Ammon's horn (tissue), 1 donor: Measurements from ENCODE around the gene TSKS.

Experiments
- DNase-seq: peaks from one replicate; pipeline ENCODE4 v3.0.0-alpha.2; 2016; ENCODE audit warnings: low spot score

TSKS gene, protein sequence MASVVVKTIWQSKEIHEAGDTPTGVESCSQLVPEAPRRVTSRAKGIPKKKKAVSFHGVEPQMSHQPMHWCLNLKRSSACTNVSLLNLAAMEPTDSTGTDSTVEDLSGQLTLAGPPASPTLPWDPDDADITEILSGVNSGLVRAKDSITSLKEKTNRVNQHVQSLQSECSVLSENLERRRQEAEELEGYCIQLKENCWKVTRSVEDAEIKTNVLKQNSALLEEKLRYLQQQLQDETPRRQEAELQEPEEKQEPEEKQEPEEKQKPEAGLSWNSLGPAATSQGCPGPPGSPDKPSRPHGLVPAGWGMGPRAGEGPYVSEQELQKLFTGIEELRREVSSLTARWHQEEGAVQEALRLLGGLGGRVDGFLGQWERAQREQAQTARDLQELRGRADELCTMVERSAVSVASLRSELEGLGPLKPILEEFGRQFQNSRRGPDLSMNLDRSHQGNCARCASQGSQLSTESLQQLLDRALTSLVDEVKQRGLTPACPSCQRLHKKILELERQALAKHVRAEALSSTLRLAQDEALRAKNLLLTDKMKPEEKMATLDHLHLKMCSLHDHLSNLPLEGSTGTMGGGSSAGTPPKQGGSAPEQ

DNA sequence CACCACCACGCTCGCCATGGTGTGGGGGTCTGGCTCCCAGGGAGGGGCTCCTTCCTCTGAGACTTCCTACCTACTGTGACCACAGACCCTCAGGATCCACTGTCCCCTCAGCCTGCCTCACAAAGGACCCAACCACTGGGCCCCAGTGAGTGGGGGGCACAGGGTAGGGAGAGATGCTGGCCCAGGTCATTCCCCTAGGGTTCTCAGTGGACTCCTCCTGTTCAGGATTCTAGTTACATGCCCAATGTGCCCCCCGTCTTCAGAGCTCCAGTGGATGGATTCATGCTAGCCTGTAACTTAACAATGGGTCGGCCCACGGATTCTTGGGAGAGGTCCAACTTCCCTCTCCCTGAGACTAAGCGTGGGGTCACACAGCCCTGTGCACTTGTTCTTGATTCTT, at the start of gene TSKS:
TSKS (minus strand) TSS at position 77 of the 400 bp plus-strand sequence; CDS start at position 18, 59 bp downstream.
- no peak for DNase-seq

DNA sequence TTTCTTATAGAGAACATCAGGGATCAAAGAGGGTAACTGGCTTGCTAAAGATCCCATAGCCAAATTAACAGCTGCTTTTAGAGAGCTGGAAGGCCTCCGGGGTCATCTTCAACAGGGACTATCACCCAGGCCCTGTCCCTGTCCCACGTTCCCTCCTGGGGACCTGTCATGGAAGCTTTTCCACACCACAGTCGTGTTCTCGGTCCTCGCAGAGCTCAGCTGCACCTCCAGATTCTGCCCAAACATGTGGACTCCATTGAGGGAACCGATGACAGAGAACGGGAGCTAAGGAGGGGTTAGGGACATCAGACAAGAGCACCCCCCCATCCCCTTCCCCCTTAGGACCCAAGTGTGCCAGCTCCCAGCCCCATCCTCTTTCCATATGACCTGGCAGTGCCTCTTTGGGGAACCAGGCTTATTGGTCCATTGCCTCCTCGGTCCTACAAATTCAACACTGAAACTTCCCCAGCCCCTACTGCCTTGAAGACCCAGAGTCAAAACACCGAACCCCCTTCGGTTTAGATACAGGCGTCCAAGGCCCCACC, 49.4 kb upstream of the TSKS start:
- no peak for DNase-seq

DNA sequence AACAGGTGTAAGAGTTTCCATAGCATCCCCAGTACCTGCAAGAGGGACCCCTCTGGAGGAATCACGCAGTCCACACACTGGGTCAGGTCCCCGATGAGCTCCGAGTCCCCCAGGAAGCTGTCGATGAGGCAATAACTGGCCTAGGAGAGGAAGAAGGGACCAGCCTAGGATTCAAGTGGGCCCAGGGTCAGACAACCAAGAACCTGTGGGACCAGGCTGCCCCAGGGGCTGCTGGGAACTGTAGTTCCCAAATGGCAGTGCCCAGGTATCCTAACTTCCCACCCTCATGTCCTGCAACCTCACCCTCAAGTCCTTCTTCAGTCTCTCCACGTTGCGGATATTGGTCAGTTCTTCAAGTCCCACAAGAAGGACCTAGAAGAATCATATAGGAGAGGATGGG, 48.2 kb upstream of the TSKS start:
- DNase-seq: no peak

DNA sequence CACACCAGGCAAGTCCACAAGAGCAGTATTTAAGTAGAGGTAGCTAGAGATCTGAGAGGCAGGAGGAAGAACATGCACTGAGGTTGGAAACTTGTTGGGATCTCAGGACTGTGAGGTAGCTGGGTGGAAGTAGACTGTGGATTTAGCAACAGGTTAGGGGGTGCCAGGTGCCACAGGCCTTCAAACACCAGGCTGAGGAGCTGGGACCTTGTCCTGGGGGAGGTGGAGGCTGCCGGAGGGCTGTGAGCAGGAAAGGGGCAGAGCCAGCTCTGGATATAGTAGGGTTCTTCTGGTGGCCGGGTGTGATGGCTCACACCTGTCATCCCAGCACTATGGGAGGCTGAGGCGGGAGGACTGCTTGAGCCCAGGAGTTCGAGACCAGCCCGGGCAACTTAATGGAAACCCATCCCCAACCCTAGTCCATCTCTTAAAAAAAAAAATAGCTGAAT, 46.9 kb upstream of the TSKS start:
- DNase-seq: no peak

DNA sequence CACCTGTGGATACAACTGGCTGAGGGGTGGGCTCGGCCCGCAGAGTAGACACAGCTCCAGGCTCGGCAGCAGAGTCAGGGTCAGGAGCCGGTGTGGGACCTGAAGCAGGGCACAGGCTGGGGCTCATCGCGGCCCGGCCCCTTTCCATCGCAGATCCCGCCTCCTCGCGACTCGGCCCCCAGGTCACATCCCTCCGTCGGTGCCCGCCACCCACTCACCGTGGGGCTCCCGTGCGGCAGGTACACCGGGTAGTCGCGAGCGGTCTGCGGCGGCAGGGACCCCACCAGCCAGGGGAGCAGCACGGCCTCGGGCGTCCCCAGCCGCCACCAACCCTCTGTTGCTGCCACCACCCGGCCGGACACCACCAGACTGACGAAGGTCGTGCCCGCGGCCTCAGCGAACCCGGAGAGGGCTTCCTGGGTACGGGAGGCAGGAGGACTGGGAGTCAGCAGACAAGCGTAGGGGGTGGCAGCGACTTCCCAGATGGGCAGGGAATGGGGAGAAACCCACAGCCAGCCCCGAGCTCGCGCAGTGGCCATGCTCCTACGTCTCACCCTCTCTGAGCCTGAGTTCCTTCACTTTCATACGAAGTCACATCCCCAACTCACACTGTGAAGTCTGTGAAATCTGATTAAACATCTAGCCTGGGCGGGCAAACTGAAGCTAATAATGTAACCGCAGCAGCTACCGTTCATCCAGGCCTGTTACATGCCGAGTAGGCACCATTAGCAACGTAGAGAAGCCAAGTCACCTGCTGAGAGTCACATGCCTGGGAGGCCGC, 46.2 kb upstream of the TSKS start:
- DNase-seq: peak; percentile 58

DNA sequence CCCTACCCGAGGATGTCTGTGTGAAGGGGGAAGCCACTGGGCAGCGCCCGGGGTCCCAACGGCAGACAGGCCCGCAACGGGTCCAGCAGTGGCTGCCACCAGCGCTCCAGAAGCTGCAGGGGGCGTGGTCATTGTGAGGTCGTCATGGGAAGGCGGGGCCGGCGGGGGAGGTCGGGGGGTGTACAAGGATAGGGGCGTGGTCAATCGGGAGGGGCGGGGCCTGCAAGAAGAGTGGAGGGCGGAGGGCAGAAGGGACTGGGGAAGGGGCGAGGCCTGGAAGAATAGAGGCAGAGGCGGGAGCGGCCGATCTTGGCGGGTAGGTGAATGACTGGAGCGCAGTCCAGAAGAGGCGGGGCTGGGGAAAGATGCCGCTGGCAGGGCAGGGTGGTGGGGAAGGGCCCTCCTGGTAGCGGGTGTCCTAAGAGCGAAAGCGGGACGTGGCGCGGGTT, 45.6 kb upstream of the TSKS start:
- DNase-seq: peak; percentile 93

DNA sequence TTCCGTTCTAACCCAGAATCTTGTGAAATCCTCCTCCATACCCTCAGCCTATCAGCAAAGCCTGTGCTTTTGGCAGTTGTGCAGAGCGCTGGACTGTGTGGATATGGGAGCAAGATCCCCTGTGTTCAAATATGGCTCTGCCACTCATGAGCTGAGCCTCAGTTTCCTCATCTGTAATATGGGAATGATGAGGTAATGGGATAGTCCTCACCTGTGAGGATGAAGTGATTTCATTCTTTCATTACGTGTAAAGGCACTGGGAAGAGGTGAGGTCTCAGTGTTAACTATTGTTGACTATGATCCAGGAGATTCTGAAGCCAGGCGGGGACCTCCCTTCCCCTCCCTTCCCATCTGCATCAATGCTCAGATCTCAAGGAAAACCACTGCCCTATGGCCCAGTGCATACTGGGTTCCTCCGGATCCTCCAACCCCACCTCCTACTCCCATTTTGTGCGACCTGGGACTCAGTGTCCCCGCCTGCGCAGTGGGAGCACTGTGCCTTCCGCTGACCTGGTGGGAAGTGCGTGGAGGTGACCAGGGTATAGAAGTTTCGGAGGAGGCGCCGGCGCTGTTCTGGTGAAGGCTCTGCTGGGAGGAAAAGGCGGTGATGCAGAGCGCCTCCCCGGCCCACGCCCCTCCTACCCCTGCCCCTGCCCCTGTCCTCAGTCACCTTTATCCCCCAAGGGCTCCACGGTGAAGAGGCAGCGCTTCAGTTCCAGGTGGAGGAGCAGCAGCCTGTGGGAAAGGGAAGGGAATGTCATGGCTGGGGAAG, 45.0 kb upstream of the TSKS start:
- no peak for DNase-seq

DNA sequence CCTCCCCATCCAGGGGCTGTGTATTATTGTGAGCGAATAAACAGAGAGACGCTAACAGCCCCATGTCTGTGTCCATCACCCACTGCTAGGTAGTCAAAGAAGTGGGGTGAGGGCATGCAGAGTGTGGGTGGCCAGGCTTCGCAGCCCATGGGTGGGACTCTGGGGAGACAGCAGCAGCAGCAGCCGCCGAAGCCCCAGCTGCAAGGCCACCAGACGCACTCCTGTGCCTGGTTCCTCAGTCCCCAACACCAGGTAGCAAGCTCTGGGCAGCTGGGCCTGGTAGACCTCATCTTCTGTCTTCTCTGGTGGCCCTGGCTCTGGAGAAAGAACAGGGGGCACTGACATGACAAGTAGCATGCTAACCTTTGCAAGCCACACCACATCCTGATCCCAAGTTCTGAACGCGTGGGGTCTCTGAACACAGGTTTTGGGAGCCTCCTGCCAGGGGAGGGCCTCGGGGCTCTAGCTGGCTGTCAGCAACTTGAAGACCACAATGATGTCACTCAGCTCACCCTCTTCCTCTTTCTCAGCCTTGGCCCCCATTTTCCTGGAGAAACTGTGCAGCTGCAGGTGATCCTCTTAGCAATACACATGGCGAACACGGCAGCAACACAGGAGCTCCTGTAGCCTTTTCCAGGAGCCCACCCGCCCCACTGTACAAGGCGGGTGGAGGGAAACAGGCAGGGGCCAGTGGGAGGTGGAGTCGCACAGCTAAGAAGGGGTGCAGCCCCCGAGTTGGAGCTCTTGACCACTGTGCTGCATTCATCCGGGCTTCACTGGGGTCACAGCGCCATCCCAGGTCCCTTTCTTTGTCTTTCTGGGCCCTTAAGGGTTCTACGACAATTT, 44.2 kb upstream of the TSKS start:
- DNase-seq: no peak

DNA sequence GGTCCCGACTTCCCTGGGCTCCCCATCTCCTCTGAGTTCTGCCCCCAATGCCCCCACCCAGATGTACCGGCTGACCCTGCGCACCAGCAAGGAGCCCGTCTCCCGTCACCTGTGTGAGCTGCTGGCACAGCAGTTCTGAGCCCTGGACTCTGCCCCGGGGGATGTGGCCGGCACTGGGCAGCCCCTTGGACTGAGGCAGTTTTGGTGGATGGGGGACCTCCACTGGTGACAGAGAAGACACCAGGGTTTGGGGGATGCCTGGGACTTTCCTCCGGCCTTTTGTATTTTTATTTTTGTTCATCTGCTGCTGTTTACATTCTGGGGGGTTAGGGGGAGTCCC, 43.5 kb upstream of the TSKS start:
- no peak for DNase-seq

DNA sequence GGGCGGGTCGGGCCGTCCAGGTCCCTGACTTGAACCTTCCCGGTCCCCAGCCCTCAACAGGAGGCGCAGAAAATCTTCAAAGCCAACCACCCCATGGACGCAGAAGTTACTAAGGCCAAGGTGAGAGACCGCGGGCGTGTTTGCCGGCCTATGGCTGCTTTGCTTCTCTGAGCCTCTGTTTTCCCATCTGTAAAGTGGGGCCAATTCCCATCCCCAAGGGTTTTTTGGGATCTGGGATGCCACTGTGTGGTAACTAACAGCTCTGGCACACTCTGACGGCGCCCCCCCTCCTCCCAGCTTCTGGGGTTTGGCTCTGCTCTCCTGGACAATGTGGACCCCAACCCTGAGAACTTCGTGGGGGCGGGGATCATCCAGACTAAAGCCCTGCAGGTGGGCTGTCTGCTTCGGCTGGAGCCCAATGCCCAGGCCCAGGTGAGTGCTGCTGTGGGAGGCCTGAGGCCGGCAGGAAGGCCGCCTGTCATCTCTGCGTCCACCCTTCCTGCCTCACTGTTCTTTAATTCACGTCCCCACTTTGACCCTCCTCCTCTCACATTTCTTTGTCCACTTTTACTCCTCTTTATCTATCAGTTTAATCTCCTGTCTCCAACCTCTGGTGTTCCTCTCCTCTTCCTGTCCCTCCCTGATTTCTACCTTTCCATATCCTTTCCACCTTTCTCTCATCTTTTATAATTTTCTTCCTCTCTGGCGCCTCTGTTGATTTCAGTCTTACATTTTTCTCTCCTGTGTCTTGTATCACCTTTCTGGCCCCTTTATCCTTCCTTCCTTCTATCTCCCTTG, 42.9 kb upstream of the TSKS start:
- no peak for DNase-seq

DNA sequence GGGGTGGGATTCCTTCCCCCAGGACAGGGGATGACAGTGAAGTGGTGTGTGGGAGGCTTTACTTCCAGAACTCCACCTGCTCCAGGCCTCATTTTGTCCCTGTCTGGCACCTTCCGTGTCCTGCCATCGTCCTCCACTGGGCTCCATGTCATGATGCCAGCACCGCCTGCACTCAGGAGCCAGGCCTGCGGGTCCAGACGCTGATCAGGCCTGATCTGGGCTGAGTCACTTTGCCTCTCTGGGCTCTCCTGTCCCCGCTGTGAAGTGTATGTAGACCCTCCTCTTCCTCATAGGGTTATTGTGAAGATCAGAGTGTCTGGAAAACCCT, 40.4 kb upstream of the TSKS start:
- no peak for DNase-seq

DNA sequence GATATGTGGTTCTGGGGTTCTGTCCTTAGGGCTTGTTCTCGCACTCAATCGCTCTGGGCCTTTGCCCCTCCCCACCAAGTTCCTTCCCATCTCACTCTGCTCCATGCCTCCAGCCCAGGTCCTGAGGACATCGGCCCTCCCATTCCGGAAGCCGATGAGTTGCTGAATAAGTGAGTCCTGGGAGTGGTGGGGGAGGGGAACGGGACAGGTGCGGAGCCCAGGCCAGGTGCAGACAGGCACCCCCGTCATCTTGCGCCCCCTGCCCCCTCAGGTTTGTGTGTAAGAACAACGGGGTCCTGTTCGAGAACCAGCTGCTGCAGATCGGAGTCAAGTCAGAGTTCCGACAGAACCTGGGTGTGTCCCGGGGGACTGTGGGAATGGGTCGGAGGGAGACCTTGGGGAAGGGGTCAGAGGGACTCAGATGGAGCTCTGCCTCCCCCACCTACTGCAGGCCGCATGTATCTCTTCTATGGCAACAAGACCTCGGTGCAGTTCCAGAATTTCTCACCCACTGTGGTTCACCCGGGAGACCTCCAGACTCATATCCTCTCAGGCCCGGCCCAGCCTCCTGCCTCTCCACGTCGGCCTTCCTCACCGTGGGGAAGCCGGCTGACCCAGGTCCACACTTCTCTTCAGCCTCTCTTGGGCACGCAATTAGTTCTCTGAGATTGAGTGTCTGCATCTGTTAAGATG, 39.9 kb upstream of the TSKS start:
- no peak for DNase-seq

DNA sequence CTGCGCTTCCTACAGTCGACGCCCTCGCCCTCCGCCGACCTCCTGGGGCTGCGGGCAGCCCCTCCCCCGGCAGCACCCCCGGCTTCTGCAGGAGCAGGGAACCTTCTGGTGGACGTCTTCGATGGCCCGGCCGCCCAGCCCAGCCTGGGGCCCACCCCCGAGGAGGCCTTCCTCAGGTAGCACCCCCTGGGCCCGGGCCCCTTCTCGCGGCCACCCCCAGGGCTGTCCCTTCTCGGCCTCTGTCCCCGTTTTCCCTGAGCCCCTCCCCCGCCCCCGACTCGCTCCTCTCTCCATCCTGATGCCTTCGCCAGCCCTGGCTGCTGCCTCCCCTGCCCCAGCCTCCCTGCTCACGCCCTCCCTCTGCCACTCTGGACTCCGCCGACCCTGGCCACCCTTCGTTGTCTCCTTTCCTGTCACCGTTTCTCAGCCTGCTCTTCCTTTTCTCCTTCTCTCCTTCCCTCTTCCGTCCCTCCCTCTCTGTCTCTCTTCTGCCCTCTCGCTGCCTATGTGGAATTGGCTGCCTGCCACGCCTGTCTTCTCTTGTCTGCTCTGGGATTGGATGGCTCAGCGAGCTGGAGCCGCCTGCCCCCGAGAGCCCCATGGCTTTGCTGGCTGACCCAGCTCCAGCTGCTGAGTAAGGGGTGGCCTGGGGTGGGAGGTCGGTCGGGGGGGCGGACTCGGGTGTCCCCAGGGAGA, 39.0 kb upstream of the TSKS start:
- DNase-seq: peak; percentile 97

DNA sequence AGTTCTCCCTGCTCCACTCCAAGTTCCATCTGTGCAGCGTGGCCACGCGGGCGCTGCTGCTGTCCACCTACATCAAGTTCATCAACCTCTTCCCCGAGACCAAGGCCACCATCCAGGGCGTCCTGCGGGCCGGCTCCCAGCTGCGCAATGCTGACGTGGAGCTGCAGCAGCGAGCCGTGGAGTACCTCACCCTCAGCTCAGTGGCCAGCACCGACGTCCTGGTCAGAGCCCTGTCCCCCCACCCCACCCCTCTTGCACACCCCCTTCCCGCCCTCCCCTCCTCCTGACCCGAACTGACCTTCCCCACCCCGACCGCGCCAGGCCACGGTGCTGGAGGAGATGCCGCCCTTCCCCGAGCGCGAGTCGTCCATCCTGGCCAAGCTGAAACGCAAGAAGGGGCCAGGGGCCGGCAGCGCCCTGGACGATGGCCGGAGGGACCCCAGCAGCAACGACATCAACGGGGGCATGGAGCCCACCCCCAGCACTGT, 38.3 kb upstream of the TSKS start:
- DNase-seq: no peak

DNA sequence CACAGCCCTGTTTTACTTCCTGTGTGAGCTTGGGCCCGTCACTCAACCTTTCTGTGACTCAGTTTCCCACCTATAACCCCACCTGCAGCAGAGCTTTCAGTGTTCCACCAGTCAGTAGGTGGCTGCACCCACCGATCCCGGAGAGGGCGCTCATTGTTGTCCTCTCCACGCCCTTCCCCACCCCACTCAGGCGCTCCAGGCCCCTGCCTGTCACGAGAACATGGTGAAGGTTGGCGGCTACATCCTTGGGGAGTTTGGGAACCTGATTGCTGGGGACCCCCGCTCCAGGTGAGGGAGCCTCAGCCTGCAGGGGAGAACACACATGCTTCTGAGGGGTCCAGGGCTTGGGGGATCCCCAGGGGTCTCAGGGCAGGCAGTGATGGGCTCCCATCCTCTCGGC, 37.7 kb upstream of the TSKS start:
- DNase-seq: no peak

DNA sequence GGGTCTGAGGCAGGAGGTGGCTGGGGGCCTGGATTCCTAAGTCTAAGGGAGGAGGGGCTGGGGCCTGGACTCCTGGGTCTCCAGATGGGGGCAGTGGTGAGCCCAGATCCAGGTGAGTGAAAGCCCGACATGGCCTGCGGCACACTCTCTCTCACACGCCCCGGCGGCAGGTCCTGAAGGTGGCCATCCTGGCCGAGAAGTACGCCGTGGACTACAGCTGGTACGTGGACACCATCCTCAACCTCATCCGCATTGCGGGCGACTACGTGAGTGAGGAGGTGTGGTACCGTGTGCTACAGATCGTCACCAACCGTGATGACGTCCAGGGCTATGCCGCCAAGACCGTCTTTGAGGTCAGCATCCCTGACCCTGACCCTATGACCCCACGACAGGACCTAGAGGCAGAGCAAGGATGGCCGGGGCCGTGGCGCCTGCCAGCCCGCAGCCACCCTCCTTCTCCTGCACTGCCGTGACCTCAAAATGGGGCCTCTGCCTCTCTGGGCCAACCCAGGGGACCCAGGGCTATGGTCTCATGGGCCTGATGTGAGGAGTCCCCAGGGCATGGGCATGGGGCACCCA, 36.8 kb upstream of the TSKS start:
- no peak for DNase-seq

DNA sequence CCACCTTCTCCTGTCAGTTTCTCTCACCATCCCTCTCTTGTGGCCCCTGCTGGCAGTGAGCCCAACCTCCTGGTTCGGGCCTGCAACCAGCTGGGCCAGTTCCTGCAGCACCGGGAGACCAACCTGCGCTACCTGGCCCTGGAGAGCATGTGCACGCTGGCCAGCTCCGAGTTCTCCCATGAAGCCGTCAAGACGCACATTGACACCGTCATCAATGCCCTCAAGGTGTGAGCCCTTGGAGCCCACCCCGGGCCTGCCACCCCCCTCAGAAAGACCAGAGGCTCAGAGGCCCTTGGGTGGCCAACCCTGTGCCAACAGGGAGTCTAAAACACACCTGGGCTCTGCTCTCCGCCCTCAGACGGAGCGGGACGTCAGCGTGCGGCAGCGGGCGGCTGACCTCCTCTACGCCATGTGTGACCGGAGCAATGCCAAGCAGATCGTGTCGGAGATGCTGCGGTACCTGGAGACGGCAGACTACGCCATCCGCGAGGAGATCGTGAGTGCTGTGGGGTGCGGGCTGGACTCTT, 36.2 kb upstream of the TSKS start:
- no peak for DNase-seq

DNA sequence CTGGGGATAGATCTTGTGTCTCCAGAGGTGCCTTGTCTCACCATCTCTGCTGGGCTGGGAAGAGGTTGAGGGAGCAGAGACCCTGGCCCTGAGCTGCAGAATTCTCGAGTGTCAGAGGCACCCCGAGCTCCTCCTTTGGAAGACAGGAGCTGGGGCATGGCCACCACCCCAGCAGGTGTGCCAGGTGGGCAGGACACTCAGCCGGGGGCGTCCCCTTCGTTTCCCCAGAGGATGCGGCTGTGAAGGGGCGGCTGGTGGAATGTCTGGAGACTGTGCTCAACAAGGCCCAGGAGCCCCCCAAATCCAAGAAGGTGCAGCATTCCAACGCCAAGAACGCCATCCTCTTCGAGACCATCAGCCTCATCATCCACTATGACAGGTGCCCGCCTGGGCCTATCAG, 35.5 kb upstream of the TSKS start:
- DNase-seq: no peak
